ENCODE results near the gene COA7. TPM values are rescaled to one million over a fixed set of nuclear protein-coding genes. Genes with fewer than 3 reads are reported as not detected.
A peak's percentile ranks its signal among the peaks of the same experiment; 100 is the strongest.
"Not testable (repeated sequence)": the region's sequence is repeated elsewhere in the genome, so short reads cannot be mapped to it uniquely, and the experiment has no call there.

COA7 gene
- total RNA-seq, 1 donor from 2014 or later = 23.8 TPM

GRCh38 chr1:52686261-52686751 is 11.8 kb downstream of the COA7 start:
- peak overlapping the region; percentile 32 for H3K27ac Mint-ChIP-seq (ENCODE audit: unreplicated experiment)
- TF ChIP-seq, protein P1, sequence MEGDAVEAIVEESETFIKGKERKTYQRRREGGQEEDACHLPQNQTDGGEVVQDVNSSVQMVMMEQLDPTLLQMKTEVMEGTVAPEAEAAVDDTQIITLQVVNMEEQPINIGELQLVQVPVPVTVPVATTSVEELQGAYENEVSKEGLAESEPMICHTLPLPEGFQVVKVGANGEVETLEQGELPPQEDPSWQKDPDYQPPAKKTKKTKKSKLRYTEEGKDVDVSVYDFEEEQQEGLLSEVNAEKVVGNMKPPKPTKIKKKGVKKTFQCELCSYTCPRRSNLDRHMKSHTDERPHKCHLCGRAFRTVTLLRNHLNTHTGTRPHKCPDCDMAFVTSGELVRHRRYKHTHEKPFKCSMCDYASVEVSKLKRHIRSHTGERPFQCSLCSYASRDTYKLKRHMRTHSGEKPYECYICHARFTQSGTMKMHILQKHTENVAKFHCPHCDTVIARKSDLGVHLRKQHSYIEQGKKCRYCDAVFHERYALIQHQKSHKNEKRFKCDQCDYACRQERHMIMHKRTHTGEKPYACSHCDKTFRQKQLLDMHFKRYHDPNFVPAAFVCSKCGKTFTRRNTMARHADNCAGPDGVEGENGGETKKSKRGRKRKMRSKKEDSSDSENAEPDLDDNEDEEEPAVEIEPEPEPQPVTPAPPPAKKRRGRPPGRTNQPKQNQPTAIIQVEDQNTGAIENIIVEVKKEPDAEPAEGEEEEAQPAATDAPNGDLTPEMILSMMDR (IDR thresholded peaks at IDR 0.05) = peak; percentile 91
- not testable (repeated sequence) for H3K27me3 Mint-ChIP-seq (ENCODE audit: low read depth); H3K9me3 Mint-ChIP-seq (ENCODE audit: low read depth); DNase-seq (ENCODE audit: low spot score); H3K4me1 Mint-ChIP-seq (ENCODE audit: low read depth); H3K4me3 Mint-ChIP-seq (ENCODE audit: unreplicated experiment)
- peaks cover 15% of the 10 kb centered on the region for H3K36me3 Mint-ChIP-seq (ENCODE audit: low read depth)

- peaks cover 15% of the 10 kb centered on the region for H3K36me3 Mint-ChIP-seq (ENCODE audit: low read depth)
- no peak for DNase-seq (ENCODE audit: low spot score)
- no peaks in the 10 kb centered on the region for H3K27me3 Mint-ChIP-seq (ENCODE audit: low read depth)
- H3K9me3 Mint-ChIP-seq (ENCODE audit: low read depth) = no peaks in the 10 kb centered on the region
- H3K4me1 Mint-ChIP-seq (ENCODE audit: low read depth) = peaks cover 3% of the 10 kb centered on the region
- no peak overlapping the region for H3K27ac Mint-ChIP-seq (ENCODE audit: unreplicated experiment)
- TF ChIP-seq, protein P1 (IDR thresholded peaks at IDR 0.05) = no peak
- H3K4me3 Mint-ChIP-seq (ENCODE audit: unreplicated experiment) = no peak overlapping the region
These were observed 13.6 kb downstream of the COA7 start for GRCh38 chr1:52684545-52684944.

DNA sequence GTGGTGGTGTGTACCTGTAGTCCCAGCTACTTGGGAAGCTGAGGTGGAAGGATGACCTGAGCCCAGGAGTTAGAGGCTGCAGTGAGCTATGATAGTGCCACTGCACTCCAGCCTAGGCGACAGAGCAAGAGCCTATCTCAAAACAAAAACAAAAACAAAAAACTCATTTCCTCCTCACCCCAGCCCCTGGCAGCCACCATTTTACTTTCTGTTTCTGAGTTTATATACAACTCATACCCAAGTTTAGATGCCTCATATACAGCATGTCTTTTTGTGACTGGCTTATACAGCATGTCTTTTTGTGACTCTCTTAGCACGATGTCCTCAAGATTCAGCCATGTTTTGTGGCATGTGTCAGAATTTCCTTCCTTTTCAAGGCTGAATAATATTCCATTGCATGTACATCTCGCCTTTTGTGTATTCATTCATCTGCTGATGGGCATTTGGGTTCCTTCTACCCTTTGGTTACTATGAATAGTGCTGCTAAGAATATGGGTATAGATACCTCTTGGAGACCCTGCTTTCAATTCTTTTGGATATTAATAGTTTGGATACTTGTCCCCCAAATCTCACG is 14.7 kb downstream of the COA7 start:
- peaks cover 11% of the 10 kb centered on the region for H3K4me1 Mint-ChIP-seq (ENCODE audit: low read depth)
- TF ChIP-seq, protein P1 (IDR thresholded peaks at IDR 0.05) = no peak
- H3K36me3 Mint-ChIP-seq (ENCODE audit: low read depth) = peaks cover 15% of the 10 kb centered on the region
- H3K27me3 Mint-ChIP-seq (ENCODE audit: low read depth) = no peaks in the 10 kb centered on the region
- no peaks in the 10 kb centered on the region for H3K9me3 Mint-ChIP-seq (ENCODE audit: low read depth)
- H3K4me3 Mint-ChIP-seq (ENCODE audit: unreplicated experiment) = no peak overlapping the region
- no peak overlapping the region for H3K27ac Mint-ChIP-seq (ENCODE audit: unreplicated experiment)
- DNase-seq (ENCODE audit: low spot score) = no peak

DNA sequence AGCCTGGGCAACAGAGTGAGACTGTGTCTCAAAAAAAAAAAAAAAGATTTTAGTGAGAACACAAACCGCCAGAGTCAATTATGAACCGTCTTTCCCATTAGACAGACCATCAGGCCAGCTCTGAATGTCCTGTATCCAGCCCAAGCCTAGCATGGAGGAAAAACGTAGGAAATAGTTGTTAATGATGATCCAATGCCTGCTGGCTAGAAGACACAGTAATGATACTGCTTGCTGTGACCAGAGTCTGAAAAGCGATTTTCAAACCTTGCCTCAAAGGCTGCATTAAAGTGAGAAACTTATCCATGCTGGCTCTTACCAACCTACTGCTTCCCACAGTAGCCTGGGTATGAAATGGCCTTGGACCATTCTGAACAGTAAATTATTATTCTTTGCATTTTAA is 17.0 kb downstream of the COA7 start:
- DNase-seq (ENCODE audit: low spot score) = no peak
- no peak overlapping the region for H3K27ac Mint-ChIP-seq (ENCODE audit: unreplicated experiment)
- TF ChIP-seq, protein P1 (IDR thresholded peaks at IDR 0.05) = no peak
- no peaks in the 10 kb centered on the region for H3K27me3 Mint-ChIP-seq (ENCODE audit: low read depth)
- no peaks in the 10 kb centered on the region for H3K9me3 Mint-ChIP-seq (ENCODE audit: low read depth)
- peaks cover 20% of the 10 kb centered on the region for H3K4me1 Mint-ChIP-seq (ENCODE audit: low read depth)
- no peak overlapping the region for H3K4me3 Mint-ChIP-seq (ENCODE audit: unreplicated experiment)
- peaks cover 5% of the 10 kb centered on the region for H3K36me3 Mint-ChIP-seq (ENCODE audit: low read depth)

GRCh38 chr1:52680353-52680752 is 17.8 kb downstream of the COA7 start:
- no peak for DNase-seq (ENCODE audit: low spot score)
- Mint-ChIP-seq H3K4me1 (ENCODE audit: low read depth) (peaks cover 17% of the 10 kb centered on the region), H3K9me3 (ENCODE audit: low read depth) (no peaks in the 10 kb centered on the region), H3K27me3 (ENCODE audit: low read depth) (no peaks in the 10 kb centered on the region), H3K4me3 (ENCODE audit: unreplicated experiment) (no peak overlapping the region), H3K36me3 (ENCODE audit: low read depth) (peaks cover 3% of the 10 kb centered on the region), H3K27ac (ENCODE audit: unreplicated experiment) (no peak overlapping the region)
- TF ChIP-seq, protein P1 (IDR thresholded peaks at IDR 0.05) = no peak

Data from chondrocyte (in vitro differentiated cells).